Endothelial cell (in vitro differentiated cells): Measurements from ENCODE around the gene CORO2A. TPM values are rescaled to one million over a fixed set of nuclear protein-coding genes. Genes with fewer than 3 reads are reported as not detected.
"Not testable (repeated sequence)": the region's sequence is repeated elsewhere in the genome, so short reads cannot be mapped to it uniquely, and the experiment has no call there.

Experiments used
- DNase-seq: peaks from one replicate; pipeline ENCODE4 v3.0.0; 2021; ENCODE audit warnings: low spot score
- H3K27ac Mint-ChIP-seq: one replicate; pipeline ENCODE4 v1.8.0; 2021; ENCODE audit warnings: mixed read lengths, inconsistent platforms; ENCODE audit not compliant: unreplicated experiment
- H3K27me3 Mint-ChIP-seq: one replicate; pipeline ENCODE4 v1.8.0; 2021; ENCODE audit warnings: mild to moderate bottlenecking, moderate library complexity, mixed read lengths, inconsistent platforms; ENCODE audit not compliant: unreplicated experiment
- H3K36me3 Mint-ChIP-seq: one replicate; pipeline ENCODE4 v1.8.0; 2021; ENCODE audit warnings: mild to moderate bottlenecking, low read depth, mixed read lengths, inconsistent platforms; ENCODE audit not compliant: unreplicated experiment
- H3K4me1 Mint-ChIP-seq: one replicate; pipeline ENCODE4 v1.8.0; 2021; ENCODE audit warnings: mild to moderate bottlenecking, mixed read lengths, inconsistent platforms; ENCODE audit not compliant: unreplicated experiment
- H3K4me3 Mint-ChIP-seq: one replicate; pipeline ENCODE4 v1.8.0; 2021; ENCODE audit warnings: mild to moderate bottlenecking, mixed read lengths, inconsistent platforms; ENCODE audit not compliant: unreplicated experiment
- H3K9me3 Mint-ChIP-seq: one replicate; pipeline ENCODE4 v1.8.0; 2021; ENCODE audit warnings: mixed read lengths, inconsistent platforms; ENCODE audit not compliant: unreplicated experiment
- CTCF ChIP-seq: fragments of 200-600 bp; sonication (generic); IDR thresholded peaks from one replicate; pipeline ENCODE4 v1.5.0; 2021; ENCODE audit warnings: antibody characterized with exemption; ENCODE audit not compliant: unreplicated experiment
- total RNA-seq: library from RNA; stranded (reverse); fragmentation: NEBNext Ultra II Directional; extraction: Animal tissue kit (Norgen Biotek cat#: 25700); gene quantifications from one replicate; pipeline ENCODE4 v1.2.1, GENCODE V29; 2021; ENCODE audit not compliant: unreplicated experiment

The CORO2A gene
- total RNA-seq, 1 donor from 2014 or later, result 5.5 TPM

DNA sequence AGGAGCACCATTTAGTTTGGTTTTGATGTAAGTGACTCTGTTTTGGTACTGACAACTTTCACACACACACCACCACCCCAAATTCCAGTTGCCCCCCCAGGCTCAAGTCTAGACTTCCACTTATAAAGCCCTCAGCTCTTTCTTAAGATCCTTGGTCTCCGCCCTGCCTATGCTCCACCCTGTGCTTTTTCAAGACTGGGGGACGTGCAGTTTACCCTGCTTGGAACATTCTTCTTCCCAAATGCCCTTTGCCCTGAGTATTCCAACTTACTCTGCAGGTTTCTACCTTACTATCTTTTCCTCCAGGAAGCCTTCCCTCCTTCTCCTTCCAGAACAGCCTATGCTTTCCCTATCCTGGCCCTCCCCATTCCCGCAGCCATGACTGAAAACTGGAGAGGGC, 72.0 kb downstream of the CORO2A start:
- Mint-ChIP-seq H3K4me1 (peaks cover 6% of the 10 kb centered on the region), H3K27ac (no peak overlapping the region), H3K4me3 (no peak overlapping the region), H3K36me3 (no peaks in the 10 kb centered on the region), H3K9me3 (no peaks in the 10 kb centered on the region), H3K27me3 (peaks cover 2% of the 10 kb centered on the region)
- no peak for DNase-seq
- no peak for TF ChIP-seq CTCF

DNA sequence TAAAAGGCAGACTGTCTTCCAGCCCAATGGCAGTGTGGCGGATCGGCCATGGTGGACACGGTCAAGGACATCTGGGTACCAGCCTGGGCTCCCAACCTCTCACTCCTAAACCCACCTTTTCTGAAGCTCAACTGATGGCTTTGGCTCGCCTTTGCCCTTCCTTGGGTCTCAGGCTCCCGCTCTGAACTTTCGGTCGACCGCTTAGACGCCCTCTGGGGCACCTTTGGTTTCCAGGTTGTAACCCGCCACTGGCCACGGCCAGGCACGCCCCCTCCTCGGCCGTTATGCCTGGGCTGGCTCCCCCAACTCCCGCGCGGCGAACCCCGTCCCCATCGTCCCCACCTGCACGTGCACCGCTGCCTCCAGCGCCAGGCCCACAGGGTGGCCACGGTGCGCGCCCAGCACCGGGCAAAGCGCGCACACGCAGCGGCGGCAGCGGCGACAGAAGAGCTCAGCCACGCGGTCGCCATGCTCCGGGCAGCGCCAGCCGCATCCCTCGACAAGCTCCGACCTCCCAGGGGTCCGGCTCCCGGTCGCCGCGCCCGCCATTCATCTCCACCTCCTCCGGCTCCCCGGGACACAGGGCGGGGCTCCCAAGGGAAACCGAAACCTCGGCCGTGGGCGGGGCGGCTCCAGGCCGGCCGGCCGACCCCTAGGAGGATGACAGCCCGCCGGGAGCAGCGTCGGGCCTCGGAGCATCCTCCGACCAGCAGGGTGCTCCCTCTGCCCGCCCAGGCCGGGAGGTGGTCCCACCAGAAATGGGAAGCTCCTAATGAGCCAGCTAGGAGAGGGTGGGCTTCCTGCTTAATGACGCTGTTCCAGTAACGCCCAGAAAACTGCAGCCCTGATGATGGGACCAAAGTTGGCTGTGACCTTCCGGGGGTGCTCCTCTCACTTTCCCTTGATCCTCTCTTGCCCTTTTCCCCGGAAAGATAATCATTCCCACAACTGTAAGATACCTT, 73.5 kb downstream of the CORO2A start, which contains the start of gene TRIM14:
Gene TRIM14 (minus strand): TSS at position 583 of the 962 bp plus-strand sequence. CDS start 34 bp downstream, at position 549.
- Mint-ChIP-seq H3K27me3 (peaks cover 2% of the 10 kb centered on the region), H3K36me3 (no peaks in the 10 kb centered on the region), H3K27ac (no peak within 1 kb of the TSS), H3K4me3 (peak within 1 kb of the TSS; percentile 85), H3K4me1 (peaks cover 6% of the 10 kb centered on the region), H3K9me3 (no peaks in the 10 kb centered on the region)
- no peak for TF ChIP-seq CTCF
- DNase-seq, result peak; percentile 45

GRCh38 chr9:98117984-98118639, 74.3 kb downstream of the CORO2A start:
- Mint-ChIP-seq H3K4me1 (peaks cover 6% of the 10 kb centered on the region), H3K27me3 (peaks cover 2% of the 10 kb centered on the region), H3K36me3 (no peaks in the 10 kb centered on the region), H3K9me3 (no peaks in the 10 kb centered on the region), H3K4me3 (peak overlapping the region; percentile 85), H3K27ac (no peak overlapping the region)
- no peak for TF ChIP-seq CTCF
- DNase-seq, result no peak

DNA sequence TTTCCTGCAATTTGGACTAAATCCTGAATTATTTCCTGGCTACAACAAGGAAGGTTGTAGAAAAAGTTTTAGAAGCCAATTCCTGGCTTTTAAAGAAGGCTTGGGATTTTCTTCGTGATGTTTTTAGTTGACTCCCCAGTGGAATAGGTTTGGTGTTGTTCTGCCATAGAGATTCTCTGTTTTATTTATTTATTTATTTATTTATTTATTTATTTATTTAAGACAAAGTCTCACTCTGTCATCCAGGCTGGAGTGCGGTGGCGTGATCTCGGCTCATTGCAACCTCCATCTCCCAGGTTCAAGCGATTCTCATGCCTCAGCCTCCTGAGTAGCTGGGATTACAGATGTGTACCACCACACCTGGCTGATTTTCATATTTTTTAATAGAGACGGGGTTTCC, 75.3 kb downstream of the CORO2A start:
- not testable (repeated sequence) for H3K36me3 Mint-ChIP-seq, H3K9me3 Mint-ChIP-seq, DNase-seq, H3K27me3 Mint-ChIP-seq, H3K4me3 Mint-ChIP-seq, H3K4me1 Mint-ChIP-seq, H3K27ac Mint-ChIP-seq

DNA sequence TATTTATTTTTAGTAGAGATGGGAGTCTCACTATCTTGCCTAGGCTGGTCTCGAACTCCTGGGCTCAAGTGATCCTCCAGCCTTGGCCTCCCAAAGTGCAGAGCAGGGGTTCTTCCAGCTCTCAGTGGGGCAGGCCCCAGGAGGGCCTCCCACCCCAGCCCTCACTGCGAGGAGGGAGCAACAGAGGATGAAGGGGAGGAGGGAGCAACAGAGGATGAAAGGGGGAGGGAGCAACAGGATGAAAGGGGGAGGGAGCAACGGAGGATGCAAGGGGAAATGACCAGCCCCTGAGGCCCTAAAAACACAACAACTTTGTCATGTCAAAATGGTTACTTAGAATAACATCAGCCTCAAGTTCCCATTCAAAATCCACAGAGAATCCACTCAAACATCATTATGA, 83.4 kb downstream of the CORO2A start:
- Mint-ChIP-seq H3K27ac (no peak overlapping the region), H3K4me3 (no peak overlapping the region), H3K36me3 (no peaks in the 10 kb centered on the region), H3K9me3 (no peaks in the 10 kb centered on the region), H3K4me1 (no peaks in the 10 kb centered on the region), H3K27me3 (no peaks in the 10 kb centered on the region)
- no peak for TF ChIP-seq CTCF
- no peak for DNase-seq
